GM21528 (cell line): ENCODE data around the gene TMEM51.

ENCODE experiments used
- ATAC-seq: cut with Tn5 transposase; IDR thresholded peaks from one replicate; pipeline ENCODE4 v1.9.1; 2021; ENCODE audit warnings: mild to moderate bottlenecking, moderate library complexity; ENCODE audit not compliant: unreplicated experiment, low FRiP score

Gene TMEM51

GRCh38 chr1:15212216-15212953 lies 58.8 kb downstream of the TMEM51 start:
- ATAC-seq: no peak

DNA sequence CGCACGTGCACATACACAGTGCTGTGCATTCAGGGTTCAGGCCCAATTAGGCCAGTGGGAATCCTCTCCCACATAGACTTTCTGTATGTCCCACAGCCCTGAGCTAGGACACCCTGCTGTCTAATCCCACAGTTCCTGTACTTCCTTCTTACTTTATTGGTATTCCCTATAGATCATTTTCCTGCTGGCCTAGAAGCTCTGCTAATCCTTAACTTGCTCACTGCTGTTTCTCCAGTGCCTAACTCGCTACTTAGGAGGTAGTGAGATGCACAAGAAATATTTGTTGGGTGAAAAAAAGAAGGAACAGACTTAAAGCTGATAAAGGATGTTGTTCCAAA lies 59.4 kb downstream of the TMEM51 start:
- no peak for ATAC-seq

DNA sequence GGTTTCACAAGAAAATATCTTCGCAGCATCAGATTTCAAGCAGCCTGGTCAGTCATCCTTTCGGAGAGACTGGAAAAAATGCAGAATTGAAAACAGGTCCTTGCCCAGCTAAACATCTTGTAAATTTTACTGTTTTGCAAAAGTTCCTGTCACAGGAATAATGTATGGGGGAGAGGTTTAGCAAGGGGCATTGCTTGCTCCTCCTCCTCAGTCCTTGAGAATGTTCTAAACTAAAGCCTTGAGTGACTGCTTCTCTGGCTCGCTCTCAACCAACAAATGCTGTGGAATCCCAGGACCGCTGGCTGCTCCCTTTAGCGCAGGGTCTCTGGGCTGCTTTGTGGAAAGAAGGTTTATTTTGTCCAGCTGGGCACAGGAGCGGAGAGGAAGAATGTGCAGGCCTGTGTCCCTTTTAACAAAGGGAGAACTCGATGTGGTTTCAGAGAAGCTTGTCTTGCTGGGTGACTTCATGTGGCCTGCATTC lies 59.8 kb downstream of the TMEM51 start:
- no peak for ATAC-seq

DNA sequence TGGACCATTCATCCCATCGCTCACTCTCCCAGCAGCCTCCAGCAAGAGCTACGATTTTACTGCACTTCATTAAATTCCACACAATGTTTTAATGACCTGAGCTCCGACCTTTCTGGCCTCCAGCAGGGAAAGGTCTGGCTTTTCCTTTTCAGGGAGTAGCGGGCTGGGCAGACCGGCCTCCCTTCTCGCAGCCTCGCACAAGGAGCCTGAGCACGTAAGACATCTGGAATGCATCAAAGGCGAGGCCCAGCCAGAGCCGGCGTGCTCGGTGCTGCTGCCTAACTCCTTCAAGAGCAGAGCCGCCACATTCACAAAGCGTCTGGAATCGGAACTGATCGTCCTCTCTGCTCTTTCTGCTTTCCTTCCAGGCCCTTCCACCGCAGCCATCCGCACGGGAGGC lies 61.0 kb downstream of the TMEM51 start:
- no peak for ATAC-seq

DNA sequence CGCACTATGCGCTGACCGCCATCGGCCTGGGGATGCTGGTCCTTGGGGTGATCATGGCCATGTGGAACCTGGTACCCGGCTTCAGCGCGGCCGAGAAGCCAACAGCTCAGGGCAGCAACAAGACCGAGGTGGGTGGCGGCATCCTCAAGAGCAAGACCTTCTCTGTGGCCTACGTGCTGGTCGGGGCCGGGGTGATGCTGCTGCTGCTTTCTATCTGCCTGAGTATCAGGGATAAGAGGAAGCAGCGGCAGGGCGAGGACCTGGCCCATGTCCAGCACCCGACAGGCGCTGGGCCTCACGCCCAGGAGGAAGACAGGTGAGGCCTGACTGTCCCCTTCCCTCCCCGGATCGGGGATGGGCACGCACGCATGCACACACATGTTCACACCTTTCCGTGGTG lies 61.6 kb downstream of the TMEM51 start:
- ATAC-seq: no peak

- no peak for ATAC-seq
These were observed 64.1 kb downstream of the TMEM51 start for GRCh38 chr1:15217654-15218053.

- ATAC-seq: no peak
These were observed 65.0 kb downstream of the TMEM51 start for GRCh38 chr1:15218287-15219279.

DNA sequence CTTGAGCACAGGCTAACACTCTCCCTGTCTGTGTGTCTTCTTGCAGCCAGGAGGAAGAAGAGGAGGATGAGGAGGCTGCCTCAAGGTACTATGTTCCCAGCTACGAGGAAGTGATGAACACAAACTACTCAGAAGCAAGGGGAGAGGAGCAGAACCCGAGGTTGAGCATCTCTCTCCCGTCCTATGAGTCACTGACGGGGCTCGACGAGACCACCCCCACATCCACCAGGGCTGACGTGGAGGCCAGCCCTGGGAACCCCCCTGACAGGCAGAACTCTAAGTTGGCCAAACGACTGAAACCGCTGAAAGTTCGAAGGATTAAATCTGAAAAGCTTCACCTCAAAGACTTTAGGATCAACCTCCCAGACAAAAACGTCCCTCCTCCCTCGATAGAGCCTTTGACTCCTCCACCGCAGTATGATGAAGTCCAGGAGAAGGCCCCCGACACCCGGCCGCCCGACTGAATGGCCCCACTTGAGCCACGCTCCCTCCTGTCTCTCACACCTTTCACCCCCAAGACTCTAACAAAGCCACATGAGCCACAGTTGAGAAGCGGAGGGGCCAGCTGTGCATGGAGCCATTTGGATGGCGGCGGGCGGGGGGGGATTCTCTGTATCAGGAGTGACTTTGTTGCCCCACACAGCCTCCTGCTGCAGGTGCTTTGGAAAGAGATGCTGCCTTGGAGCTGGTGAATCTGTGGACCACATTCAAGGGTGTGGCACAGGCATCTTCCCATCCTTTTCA lies 65.9 kb downstream of the TMEM51 start:
- no peak for ATAC-seq

DNA sequence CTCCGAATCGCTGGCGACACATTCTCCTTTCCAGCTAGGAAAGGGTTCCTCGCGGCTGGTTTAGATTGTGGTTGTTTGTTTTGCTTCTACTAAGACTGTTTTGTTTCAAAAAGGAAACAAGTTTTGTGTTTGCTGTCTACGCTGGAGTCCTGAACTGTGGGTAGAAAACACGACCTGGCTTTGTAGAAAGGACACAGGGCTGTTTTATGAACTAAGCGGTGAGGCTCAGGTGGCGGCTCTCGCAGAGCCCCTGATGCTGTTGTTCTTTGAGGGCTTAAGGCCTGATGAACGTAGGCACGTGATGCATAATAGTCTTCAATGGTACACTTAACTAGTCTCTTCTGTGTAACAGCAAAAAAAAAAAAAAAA lies 66.5 kb downstream of the TMEM51 start:
- no peak for ATAC-seq

- no peak for ATAC-seq
These were observed 67.4 kb downstream of the TMEM51 start for GRCh38 chr1:15220825-15221431.

- no peak for ATAC-seq
These were observed 69.2 kb downstream of the TMEM51 start for GRCh38 chr1:15222653-15223303.

- ATAC-seq: no peak
These were observed 70.8 kb downstream of the TMEM51 start for GRCh38 chr1:15224259-15224869.

- no peak for ATAC-seq
These were observed 71.4 kb downstream of the TMEM51 start for GRCh38 chr1:15224974-15225373.

- ATAC-seq: no peak
These were observed 71.9 kb downstream of the TMEM51 start for GRCh38 chr1:15225461-15225860.

DNA sequence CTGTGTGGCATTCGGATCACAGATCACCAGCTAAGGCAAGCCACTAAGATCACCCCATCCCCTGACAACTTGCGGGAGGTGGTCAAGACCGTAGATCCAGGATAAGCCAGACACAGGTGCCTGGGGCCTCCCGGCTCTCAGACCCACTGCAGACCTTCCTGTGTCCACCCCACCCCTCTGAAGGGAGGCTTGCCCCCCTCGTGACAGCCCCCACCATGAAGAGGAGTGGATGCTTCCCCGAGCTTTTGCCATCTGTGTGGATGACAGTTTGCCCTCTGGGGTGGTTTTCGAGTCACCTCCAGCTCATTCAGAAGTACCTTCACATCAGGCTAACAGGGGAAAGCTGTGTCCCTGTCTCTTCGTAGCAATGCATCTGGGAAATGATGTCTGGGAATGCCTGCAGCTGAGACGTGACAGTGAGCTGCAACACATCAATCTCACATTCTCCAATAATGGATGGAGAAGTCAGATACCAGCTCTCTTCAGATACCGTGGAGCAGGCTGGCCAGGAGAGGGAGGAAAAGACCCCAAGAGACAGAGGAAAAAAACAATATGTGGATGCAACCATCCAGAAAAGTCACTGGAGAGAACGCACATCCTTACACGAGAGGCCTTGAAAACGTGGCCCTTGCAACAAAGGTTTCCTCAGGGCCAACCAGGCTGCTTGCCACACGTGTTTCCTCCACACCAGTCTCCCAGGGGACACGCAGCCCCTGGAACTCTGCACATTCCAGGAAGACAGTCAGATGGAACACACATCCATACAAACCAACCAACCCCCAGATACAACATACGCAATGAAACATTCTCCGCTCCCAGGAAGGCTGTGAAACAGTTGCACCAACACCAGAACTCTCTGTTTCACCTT lies 73.1 kb downstream of the TMEM51 start:
- ATAC-seq: no peak

GRCh38 chr1:15229707-15230131 lies 76.2 kb downstream of the TMEM51 start:
- no peak for ATAC-seq

GRCh38 chr1:15231714-15232201 lies 78.2 kb downstream of the TMEM51 start:
- peak; percentile 75 for ATAC-seq

GRCh38 chr1:15233689-15234088 lies 80.1 kb downstream of the TMEM51 start:
- no peak for ATAC-seq
